HepG2 (cell line): ENCODE results near the gene GCM1. TPM values are rescaled to one million over a fixed set of nuclear protein-coding genes. Genes with fewer than 3 reads are reported as not detected.

ENCODE experiments used
- CEBPZ ChIP-seq: IDR thresholded peaks from 2 replicates; pipeline ENCODE4 v1.6.1; 2012; ENCODE audit warnings: low read length, improper control_type of control experiment
- FOXO1 ChIP-seq: sonication (generic); formaldehyde crosslinking; IDR thresholded peaks from 2 replicates; pipeline ENCODE4 v1.4.0; 2020; ENCODE audit warnings: missing genetic modification reagents
- GZF1 ChIP-seq: sonication (generic); formaldehyde crosslinking; IDR thresholded peaks from 2 replicates; pipeline ENCODE4 v1.5.1; 2020; ENCODE audit warnings: mild to moderate bottlenecking, missing genetic modification reagents
- NFYC ChIP-seq: IDR thresholded peaks from 2 replicates; pipeline ENCODE4 v1.6.1; 2016; ENCODE audit warnings: missing genetic modification reagents, missing compliant biosample characterization
- RBFOX2 ChIP-seq: fragments of 200-400 bp; formaldehyde crosslinking; IDR thresholded peaks from 2 replicates; pipeline ENCODE4 v1.6.1; 2017; ENCODE audit warnings: low read depth, mild to moderate bottlenecking, low read length
- RFX3 ChIP-seq: IDR thresholded peaks from 2 replicates; pipeline ENCODE4 v1.6.1; 2016; ENCODE audit warnings: missing biosample characterization, missing genetic modification reagents
- TSC22D2 ChIP-seq: sonication (generic); formaldehyde crosslinking; IDR thresholded peaks from 2 replicates; pipeline ENCODE4 v1.5.1; 2020; ENCODE audit warnings: missing genetic modification reagents, mild to moderate bottlenecking, borderline replicate concordance
- YY1 ChIP-seq: IDR thresholded peaks from 2 replicates; pipeline ENCODE4 v1.6.1; 2011; ENCODE audit warnings: low read length, low read depth, moderate library complexity, mild to moderate bottlenecking; ENCODE audit not compliant: insufficient read depth, insufficient replicate concordance
- ZBTB26 ChIP-seq: IDR thresholded peaks from 2 replicates; pipeline ENCODE4 v1.6.1; 2016; ENCODE audit warnings: missing compliant biosample characterization, missing genetic modification reagents, borderline replicate concordance
- ZFP90 ChIP-seq: sonication (generic); formaldehyde crosslinking; IDR thresholded peaks from 2 replicates; pipeline ENCODE4 v1.8.0; 2022; ENCODE audit warnings: missing genetic modification reagents, mild to moderate bottlenecking, inconsistent platforms, borderline replicate concordance
- ZMYM4 ChIP-seq: sonication (generic); formaldehyde crosslinking; IDR thresholded peaks from 2 replicates; pipeline ENCODE4 v1.8.1; 2023; ENCODE audit warnings: mild to moderate bottlenecking, missing genetic modification reagents
- ZNF20 ChIP-seq: sonication (generic); formaldehyde crosslinking; IDR thresholded peaks from 2 replicates; pipeline ENCODE4 v1.4.0; 2020; ENCODE audit warnings: mild to moderate bottlenecking, moderate library complexity, missing genetic modification reagents
- ZNF235 ChIP-seq: sonication (generic); formaldehyde crosslinking; IDR thresholded peaks from 2 replicates; pipeline ENCODE4 v1.8.1; 2023; ENCODE audit warnings: mild to moderate bottlenecking, missing genetic modification reagents, borderline replicate concordance
- ZNF280B ChIP-seq: sonication (generic); formaldehyde crosslinking; IDR thresholded peaks from 2 replicates; pipeline ENCODE4 v1.5.0; 2020; ENCODE audit warnings: missing genetic modification reagents, mild to moderate bottlenecking, borderline replicate concordance
- ZNF326 ChIP-seq: sonication (generic); formaldehyde crosslinking; IDR thresholded peaks from 2 replicates; pipeline ENCODE4 v1.4.0; 2020; ENCODE audit warnings: missing genetic modification reagents, borderline replicate concordance
- ZNF574 ChIP-seq: sonication (generic); formaldehyde crosslinking; IDR thresholded peaks from 2 replicates; pipeline ENCODE4 v1.4.0; 2020; ENCODE audit warnings: missing genetic modification reagents
- ZNF615 ChIP-seq: sonication (generic); formaldehyde crosslinking; IDR thresholded peaks from 2 replicates; pipeline ENCODE4 v1.5.0; 2020; ENCODE audit warnings: mild to moderate bottlenecking, missing genetic modification reagents, borderline replicate concordance
- ZNF780A ChIP-seq: sonication (generic); formaldehyde crosslinking; IDR thresholded peaks from 2 replicates; pipeline ENCODE4 v1.8.0; 2022; ENCODE audit warnings: mild to moderate bottlenecking, missing genetic modification reagents, moderate library complexity
- ZNF850 ChIP-seq: sonication (generic); formaldehyde crosslinking; conservative IDR thresholded peaks from 2 replicates; pipeline ENCODE4 v1.9.0; 2021; ENCODE audit warnings: mild to moderate bottlenecking, missing genetic modification reagents
- ZSCAN5A ChIP-seq: sonication (generic); formaldehyde crosslinking; IDR thresholded peaks from 2 replicates; pipeline ENCODE4 v1.8.0; 2022; ENCODE audit warnings: mild to moderate bottlenecking, missing genetic modification reagents, borderline replicate concordance
- polyA plus RNA-seq, 8 experiments: library from polyadenylated mRNA; depleted of rRNA in 3 of 8; stranded (reverse) in 7 of 8; unstranded in 1 of 8; fragments of >200 nt; fragmentation: Illumina TruSeq in 4 of 8; extraction: Trizol in 4 of 8; gene quantifications; 2 replicates each; pipeline versions ENCODE4 v1.2.1 to v1.2.3, GENCODE V29; 2011 to 2016; ENCODE audit warnings: low read depth in 4 of 8, missing spikeins in 1 of 8, mixed read lengths in 1 of 8; ENCODE audit not compliant: insufficient read depth in 1 of 8
- total RNA-seq, 5 experiments: library from RNA; depleted of rRNA; stranded (reverse); fragments of >200 nt; fragmentation: Illumina TruSeq; extraction: Trizol; gene quantifications; 2 replicates each; pipeline ENCODE4 v1.2.3, GENCODE V29; 2016; ENCODE audit warnings: low read depth in 1 of 5

Gene GCM1
- total and polyA plus RNA-seq, 2 of the 13 experiments (the other 11 are each of a cell fraction or from before 2014, with no cell fraction given) = 0.04 to 0.13 TPM

GRCh38 chr6:53139841-53140413 is 8.7 kb downstream of the GCM1 start (continued):
- TF ChIP-seq ZNF574 (no peak), GZF1 (CRISPR knock-in tag) (no peak), RFX3 (CRISPR knock-in tag) (no peak), ZBTB26 (CRISPR knock-in tag) (no peak), ZFP90 (CRISPR knock-in tag) (no peak), ZNF235 (no peak), NFYC (no peak), ZNF20 (CRISPR knock-in tag) (no peak), ZMYM4 (CRISPR knock-in tag) (peak; percentile 55), ZNF280B (CRISPR knock-in tag) (no peak), ZNF780A (CRISPR knock-in tag) (no peak), YY1 (no peak), TSC22D2 (CRISPR knock-in tag) (no peak), RBFOX2 (no peak), ZNF615 (CRISPR knock-in tag) (no peak), CEBPZ (no peak), FOXO1 (0 out of 2 replicates have a peak, but pooled peaks have one; percentile 20), ZNF850 (CRISPR knock-in tag) (no peak), ZNF326 (CRISPR knock-in tag) (no peak), ZSCAN5A (no peak)
